GM10266 (cell line): ENCODE measurements around the gene SS18.

Source experiments
- DNase-seq: peaks from one replicate; pipeline ENCODE4 v3.0.0; 2012; ENCODE audit errors: extremely low spot score
- CTCF ChIP-seq: IDR thresholded peaks from 2 replicates; pipeline ENCODE4 v1.5.1; 2012; ENCODE audit warnings: mild to moderate bottlenecking, low read depth; ENCODE audit not compliant: control insufficient read depth, insufficient read depth; ENCODE audit errors: missing control alignments

Gene SS18

GRCh38 chr18:26003817-26004216 is 86.6 kb downstream of the SS18 start:
- TF ChIP-seq CTCF, result no peak
- DNase-seq, result no peak

- no peak for TF ChIP-seq CTCF
- DNase-seq, result no peak
These were observed 87.1 kb downstream of the SS18 start for GRCh38 chr18:26003356-26003755.

- no peak for DNase-seq
- TF ChIP-seq CTCF, result no peak
These were observed 88.0 kb downstream of the SS18 start for GRCh38 chr18:26002375-26002910.

- DNase-seq, result no peak
- TF ChIP-seq CTCF, result no peak
These were observed 92.0 kb downstream of the SS18 start for GRCh38 chr18:25998461-25998860.

- TF ChIP-seq CTCF, result no peak
These were observed 97.8 kb downstream of the SS18 start for GRCh38 chr18:25992566-25992965.

GRCh38 chr18:25990473-25990872 is 99.9 kb downstream of the SS18 start:
- TF ChIP-seq CTCF, result no peak
- no peak for DNase-seq

More at GRCh38 chr18:25992566-25992965, 97.8 kb downstream of the SS18 start:
- no peak for DNase-seq

GRCh38 chr18:25985707-25986394 is 104.6 kb downstream of the SS18 start:
- no peak for TF ChIP-seq CTCF
- no peak for DNase-seq
